WTC11 (cell line): ENCODE data around the gene EPHA1. TPM values are rescaled to one million over a fixed set of nuclear protein-coding genes. Genes with fewer than 3 reads are reported as not detected.

ENCODE experiments used
- ATAC-seq: fragments of 200-7000 bp; cut with Tn5 transposase; 2 replicates; pipeline ENCODE4 v1.10.0; 2021; ENCODE audit warnings: mild to moderate bottlenecking, moderate library complexity
- CTCF ChIA-PET: fragments of 300-600 bp; sonication (Branson Sonifier 250); formaldehyde crosslinking; loops from one replicate; lab custom pipeline; 2021; ENCODE audit warnings: antibody characterized with exemption; lab: Charles Lee
- POLR2A ChIA-PET: fragments of 350-600 bp; sonication (Branson Sonifier 250); formaldehyde crosslinking; loops from one replicate; lab custom pipeline; 2021; ENCODE audit warnings: antibody characterized with exemption; lab: Charles Lee
- DNase-seq: peaks from one replicate; pipeline ENCODE4 v3.0.0; 2021; ENCODE audit warnings: low spot score
- H3K27ac Mint-ChIP-seq: 2 replicates; pipeline ENCODE4 v1.8.0; 2021; ENCODE audit warnings: mixed read lengths
- H3K27me3 Mint-ChIP-seq: 2 replicates; pipeline ENCODE4 v1.8.0; 2021; ENCODE audit warnings: low read depth, mild to moderate bottlenecking, moderate library complexity, mixed read lengths
- H3K36me3 Mint-ChIP-seq: 2 replicates; pipeline ENCODE4 v1.8.0; 2021; ENCODE audit warnings: mixed read lengths
- H3K4me1 Mint-ChIP-seq: 2 replicates; pipeline ENCODE4 v1.8.0; 2022; ENCODE audit warnings: mixed read lengths
- H3K4me3 Mint-ChIP-seq: 2 replicates; pipeline ENCODE4 v1.8.0; 2021; ENCODE audit warnings: mild to moderate bottlenecking, moderate library complexity, mixed read lengths
- H3K9me3 Mint-ChIP-seq: 2 replicates; pipeline ENCODE4 v1.8.0; 2021; ENCODE audit warnings: mixed read lengths
- ATF2 ChIP-seq: sonication (generic); formaldehyde crosslinking; IDR thresholded peaks from 2 replicates; pipeline ENCODE4 v1.8.1; 2022; ENCODE audit warnings: low read depth, missing genetic modification reagents, borderline replicate concordance
- ATF3 ChIP-seq: sonication (generic); formaldehyde crosslinking; conservative IDR thresholded peaks from 2 replicates; pipeline ENCODE4 v1.8.1; 2022; ENCODE audit warnings: mild to moderate bottlenecking, missing genetic modification reagents
- ELF4 ChIP-seq: sonication (generic); formaldehyde crosslinking; IDR thresholded peaks from 2 replicates; pipeline ENCODE4 v1.8.1; 2022; ENCODE audit warnings: low read depth, mild to moderate bottlenecking, moderate library complexity, missing genetic modification reagents
- FOXP1 ChIP-seq: sonication (generic); formaldehyde crosslinking; IDR thresholded peaks from 2 replicates; pipeline ENCODE4 v1.8.0; 2022; ENCODE audit warnings: missing genetic modification reagents, mild to moderate bottlenecking, moderate library complexity, borderline replicate concordance
- GABPB1 ChIP-seq: sonication (generic); formaldehyde crosslinking; IDR thresholded peaks from 2 replicates; pipeline ENCODE4 v1.8.1; 2023; ENCODE audit warnings: mild to moderate bottlenecking, missing genetic modification reagents
- JAZF1 ChIP-seq: fragments of 250-450 bp; sonication (Bioruptor Pico); IDR thresholded peaks from 2 replicates; pipeline ENCODE4 v1.9.0; 2021; ENCODE audit warnings: moderate library complexity, mild to moderate bottlenecking, inconsistent platforms
- NR1H2 ChIP-seq: sonication (generic); formaldehyde crosslinking; IDR thresholded peaks from 2 replicates; pipeline ENCODE4 v1.9.0; 2021; ENCODE audit warnings: mild to moderate bottlenecking, moderate library complexity, missing genetic modification reagents
- NR3C1 ChIP-seq: sonication (generic); formaldehyde crosslinking; conservative IDR thresholded peaks from 2 replicates; pipeline ENCODE4 v1.8.1; 2023; ENCODE audit warnings: low read depth, mild to moderate bottlenecking, missing genetic modification reagents
- RELA ChIP-seq: sonication (generic); formaldehyde crosslinking; IDR thresholded peaks from 2 replicates; pipeline ENCODE4 v1.8.1; 2022; ENCODE audit warnings: missing genetic modification reagents, mild to moderate bottlenecking, borderline replicate concordance
- TCF7 ChIP-seq: sonication (generic); formaldehyde crosslinking; IDR thresholded peaks from 2 replicates; pipeline ENCODE4 v1.8.0; 2022; ENCODE audit warnings: mild to moderate bottlenecking, low read depth, missing genetic modification reagents, moderate library complexity
- TEAD1 ChIP-seq: sonication (generic); formaldehyde crosslinking; IDR thresholded peaks from 2 replicates; pipeline ENCODE4 v1.8.0; 2022; ENCODE audit warnings: mild to moderate bottlenecking, missing genetic modification reagents
- USF2 ChIP-seq: sonication (generic); formaldehyde crosslinking; IDR thresholded peaks from 2 replicates; pipeline ENCODE4 v1.8.1; 2023; ENCODE audit warnings: mild to moderate bottlenecking, missing genetic modification reagents, moderate library complexity
- ZNF138 ChIP-seq: sonication (generic); formaldehyde crosslinking; conservative IDR thresholded peaks from 2 replicates; pipeline ENCODE4 v1.8.1; 2022; ENCODE audit warnings: mild to moderate bottlenecking, moderate library complexity, missing genetic modification reagents
- ZNF263 ChIP-seq: sonication (generic); formaldehyde crosslinking; IDR thresholded peaks from 2 replicates; pipeline ENCODE4 v1.8.1; 2022; ENCODE audit warnings: low read depth, mild to moderate bottlenecking, moderate library complexity, missing genetic modification reagents
- ZNF532 ChIP-seq: fragments of 250-450 bp; sonication (Bioruptor Pico); IDR thresholded peaks from 2 replicates; pipeline ENCODE4 v1.9.0; 2021; ENCODE audit warnings: mild to moderate bottlenecking, borderline replicate concordance
- total RNA-seq: library from RNA; stranded (reverse); gene quantifications from 3 replicates; pipeline ENCODE4 v1.2.3, GENCODE V29; 2021
- TF ChIP-seq, protein P1 (sequence below): sonication (generic); formaldehyde crosslinking; IDR thresholded peaks from 2 replicates; pipeline ENCODE4 v1.8.0; 2022; ENCODE audit warnings: missing genetic modification reagents
- TF ChIP-seq, protein P2 (sequence below): sonication (generic); formaldehyde crosslinking; IDR thresholded peaks from 2 replicates; pipeline ENCODE4 v1.8.1; 2023; ENCODE audit warnings: mild to moderate bottlenecking, missing genetic modification reagents
- TF ChIP-seq, protein P3 (sequence below): sonication (generic); formaldehyde crosslinking; IDR thresholded peaks from 2 replicates; pipeline ENCODE4 v1.8.1; 2022; ENCODE audit warnings: mild to moderate bottlenecking, moderate library complexity, missing genetic modification reagents

EPHA1 gene
- total RNA-seq, 1 experiment from 2014 or later: 203 TPM

DNA sequence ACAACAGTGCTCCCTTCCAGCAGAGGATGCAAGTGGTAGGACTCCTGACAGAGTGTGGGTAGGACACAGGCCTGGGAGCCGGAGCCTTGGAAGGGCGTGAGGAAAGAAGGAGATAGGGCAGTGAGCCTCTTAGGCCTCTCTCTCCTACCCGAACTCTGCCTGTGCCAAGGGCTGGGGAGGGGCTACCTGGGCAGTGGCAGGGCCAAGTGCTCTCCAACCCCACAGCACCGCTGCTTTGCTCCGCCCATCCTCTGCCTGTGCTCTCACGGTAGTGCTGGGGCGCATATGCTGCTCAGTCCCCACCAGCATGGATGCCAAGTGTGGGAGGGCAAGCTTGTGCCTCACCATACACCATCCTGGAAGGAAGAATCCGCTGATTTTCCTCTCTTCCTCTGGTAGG, 53.7 kb downstream of the EPHA1 start:
- Mint-ChIP-seq H3K9me3 (no peaks in the 10 kb centered on the region), H3K27ac (no peak overlapping the region; the same call in 1 of the 2 replicates), H3K27me3 (no peaks in the 10 kb centered on the region; the same call in 1 of the 2 replicates), H3K36me3 (peaks cover 28% of the 10 kb centered on the region), H3K4me1 (peaks cover 20% of the 10 kb centered on the region), H3K4me3 (no peak overlapping the region)
- DNase-seq: no peak
- POLR2A ChIA-PET: interaction anchor here (1.0 to 1.1 kb wide), 2 partner anchors 9 to 25 kb away, joined by 3 read pairs; no protein-coding TSS in a partner anchor
- TF ChIP-seq, protein P1, sequence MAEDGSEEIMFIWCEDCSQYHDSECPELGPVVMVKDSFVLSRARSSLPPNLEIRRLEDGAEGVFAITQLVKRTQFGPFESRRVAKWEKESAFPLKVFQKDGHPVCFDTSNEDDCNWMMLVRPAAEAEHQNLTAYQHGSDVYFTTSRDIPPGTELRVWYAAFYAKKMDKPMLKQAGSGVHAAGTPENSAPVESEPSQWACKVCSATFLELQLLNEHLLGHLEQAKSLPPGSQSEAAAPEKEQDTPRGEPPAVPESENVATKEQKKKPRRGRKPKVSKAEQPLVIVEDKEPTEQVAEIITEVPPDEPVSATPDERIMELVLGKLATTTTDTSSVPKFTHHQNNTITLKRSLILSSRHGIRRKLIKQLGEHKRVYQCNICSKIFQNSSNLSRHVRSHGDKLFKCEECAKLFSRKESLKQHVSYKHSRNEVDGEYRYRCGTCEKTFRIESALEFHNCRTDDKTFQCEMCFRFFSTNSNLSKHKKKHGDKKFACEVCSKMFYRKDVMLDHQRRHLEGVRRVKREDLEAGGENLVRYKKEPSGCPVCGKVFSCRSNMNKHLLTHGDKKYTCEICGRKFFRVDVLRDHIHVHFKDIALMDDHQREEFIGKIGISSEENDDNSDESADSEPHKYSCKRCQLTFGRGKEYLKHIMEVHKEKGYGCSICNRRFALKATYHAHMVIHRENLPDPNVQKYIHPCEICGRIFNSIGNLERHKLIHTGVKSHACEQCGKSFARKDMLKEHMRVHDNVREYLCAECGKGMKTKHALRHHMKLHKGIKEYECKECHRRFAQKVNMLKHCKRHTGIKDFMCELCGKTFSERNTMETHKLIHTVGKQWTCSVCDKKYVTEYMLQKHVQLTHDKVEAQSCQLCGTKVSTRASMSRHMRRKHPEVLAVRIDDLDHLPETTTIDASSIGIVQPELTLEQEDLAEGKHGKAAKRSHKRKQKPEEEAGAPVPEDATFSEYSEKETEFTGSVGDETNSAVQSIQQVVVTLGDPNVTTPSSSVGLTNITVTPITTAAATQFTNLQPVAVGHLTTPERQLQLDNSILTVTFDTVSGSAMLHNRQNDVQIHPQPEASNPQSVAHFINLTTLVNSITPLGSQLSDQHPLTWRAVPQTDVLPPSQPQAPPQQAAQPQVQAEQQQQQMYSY (CRISPR knock-in tag): no peak
- TF ChIP-seq ELF4 (CRISPR knock-in tag) (no peak), GABPB1 (no peak), NR3C1 (CRISPR knock-in tag) (no peak), ZNF532 (CRISPR knock-in tag) (no peak), ATF3 (CRISPR knock-in tag) (no peak)
- TF ChIP-seq, protein P2, sequence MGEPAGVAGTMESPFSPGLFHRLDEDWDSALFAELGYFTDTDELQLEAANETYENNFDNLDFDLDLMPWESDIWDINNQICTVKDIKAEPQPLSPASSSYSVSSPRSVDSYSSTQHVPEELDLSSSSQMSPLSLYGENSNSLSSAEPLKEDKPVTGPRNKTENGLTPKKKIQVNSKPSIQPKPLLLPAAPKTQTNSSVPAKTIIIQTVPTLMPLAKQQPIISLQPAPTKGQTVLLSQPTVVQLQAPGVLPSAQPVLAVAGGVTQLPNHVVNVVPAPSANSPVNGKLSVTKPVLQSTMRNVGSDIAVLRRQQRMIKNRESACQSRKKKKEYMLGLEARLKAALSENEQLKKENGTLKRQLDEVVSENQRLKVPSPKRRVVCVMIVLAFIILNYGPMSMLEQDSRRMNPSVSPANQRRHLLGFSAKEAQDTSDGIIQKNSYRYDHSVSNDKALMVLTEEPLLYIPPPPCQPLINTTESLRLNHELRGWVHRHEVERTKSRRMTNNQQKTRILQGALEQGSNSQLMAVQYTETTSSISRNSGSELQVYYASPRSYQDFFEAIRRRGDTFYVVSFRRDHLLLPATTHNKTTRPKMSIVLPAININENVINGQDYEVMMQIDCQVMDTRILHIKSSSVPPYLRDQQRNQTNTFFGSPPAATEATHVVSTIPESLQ (CRISPR knock-in tag): no peak
- ATAC-seq: peak; percentile 37
- CTCF ChIA-PET: interaction anchor here (0.8 to 2.5 kb wide), 8 partner anchors 9 to 115 kb away, joined by 3 to 30 read pairs (median 4); partner anchors contain the start of genes CLCN1 and EPHA1

DNA sequence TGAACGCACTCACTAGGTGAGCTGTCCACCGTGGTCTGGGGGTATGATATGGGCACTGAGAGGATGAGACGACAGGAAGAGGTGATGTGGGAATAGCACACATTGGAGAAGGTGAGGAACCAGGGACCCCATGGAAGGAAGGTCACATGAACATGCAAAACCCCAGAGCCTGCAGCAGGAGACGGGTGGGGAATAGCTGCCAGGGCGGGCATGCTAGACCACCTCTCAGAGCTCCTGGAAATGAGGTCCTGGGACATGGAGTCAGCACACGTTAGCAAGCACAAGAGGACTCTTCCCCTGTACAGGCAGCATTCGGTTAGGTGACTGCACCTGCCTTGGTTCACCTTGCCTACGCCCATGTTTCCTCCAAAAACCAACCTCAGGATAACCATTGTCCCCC, 54.3 kb downstream of the EPHA1 start:
- Mint-ChIP-seq H3K4me1 (peaks cover 20% of the 10 kb centered on the region), H3K36me3 (peaks cover 26% of the 10 kb centered on the region), H3K27me3 (no peaks in the 10 kb centered on the region; the same call in 1 of the 2 replicates), H3K4me3 (no peak overlapping the region), H3K9me3 (no peaks in the 10 kb centered on the region), H3K27ac (no peak overlapping the region)
- CTCF ChIA-PET: interaction anchor here (0.6 to 0.7 kb wide), 2 partner anchors 19 to 28 kb away, joined by 3 to 8 read pairs; no protein-coding TSS in a partner anchor
- ATAC-seq: no peak
- no peak for DNase-seq
- POLR2A ChIA-PET: no interaction called here
- no peak for TF ChIP-seq NR1H2 (CRISPR knock-in tag)
- TF ChIP-seq TEAD1 (CRISPR knock-in tag): no peak
- TF ChIP-seq ELF4 (CRISPR knock-in tag): no peak
- TF ChIP-seq ZNF263 (CRISPR knock-in tag): no peak
- TF ChIP-seq FOXP1 (CRISPR knock-in tag): no peak
- no peak for TF ChIP-seq TCF7 (CRISPR knock-in tag)
- TF ChIP-seq ZNF138 (CRISPR knock-in tag): no peak
- no peak for TF ChIP-seq JAZF1
- TF ChIP-seq, protein P3, sequence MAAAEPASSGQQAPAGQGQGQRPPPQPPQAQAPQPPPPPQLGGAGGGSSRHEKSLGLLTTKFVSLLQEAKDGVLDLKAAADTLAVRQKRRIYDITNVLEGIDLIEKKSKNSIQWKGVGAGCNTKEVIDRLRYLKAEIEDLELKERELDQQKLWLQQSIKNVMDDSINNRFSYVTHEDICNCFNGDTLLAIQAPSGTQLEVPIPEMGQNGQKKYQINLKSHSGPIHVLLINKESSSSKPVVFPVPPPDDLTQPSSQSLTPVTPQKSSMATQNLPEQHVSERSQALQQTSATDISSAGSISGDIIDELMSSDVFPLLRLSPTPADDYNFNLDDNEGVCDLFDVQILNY (CRISPR knock-in tag): no peak
- no peak for TF ChIP-seq RELA (CRISPR knock-in tag)
- TF ChIP-seq USF2 (CRISPR knock-in tag): no peak
- no peak for TF ChIP-seq ATF2
